GM21423 (cell line): Measurements from ENCODE around the gene OTOP2.
"Not testable (repeated sequence)": the region's sequence is repeated elsewhere in the genome, so short reads cannot be mapped to it uniquely, and the experiment has no call there.

Experiments
- ATAC-seq: cut with Tn5 transposase; IDR thresholded peaks from one replicate; pipeline ENCODE4 v1.9.1; 2021; ENCODE audit warnings: mild to moderate bottlenecking, moderate library complexity; ENCODE audit not compliant: unreplicated experiment

OTOP2 gene

DNA sequence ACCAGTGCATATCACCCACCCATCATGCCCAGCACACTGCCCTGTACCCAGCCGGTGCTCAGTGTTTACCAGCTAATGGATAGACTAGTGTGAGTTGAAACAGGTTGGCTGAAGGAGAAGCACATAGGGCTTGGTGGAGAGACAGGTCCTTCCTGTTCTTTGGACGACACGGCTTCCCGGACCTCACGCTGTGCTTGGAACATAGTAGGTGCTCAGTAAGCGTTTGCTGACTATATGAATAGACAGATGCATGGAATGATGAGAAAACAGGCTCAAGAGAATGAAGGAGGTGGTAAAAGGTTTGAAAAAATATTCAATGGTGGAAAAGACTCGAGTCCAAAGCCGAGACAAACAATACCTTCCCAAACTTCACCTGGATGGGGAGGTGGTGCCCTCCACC lies 23.9 kb upstream of the OTOP2 start:
- ATAC-seq: no peak

DNA sequence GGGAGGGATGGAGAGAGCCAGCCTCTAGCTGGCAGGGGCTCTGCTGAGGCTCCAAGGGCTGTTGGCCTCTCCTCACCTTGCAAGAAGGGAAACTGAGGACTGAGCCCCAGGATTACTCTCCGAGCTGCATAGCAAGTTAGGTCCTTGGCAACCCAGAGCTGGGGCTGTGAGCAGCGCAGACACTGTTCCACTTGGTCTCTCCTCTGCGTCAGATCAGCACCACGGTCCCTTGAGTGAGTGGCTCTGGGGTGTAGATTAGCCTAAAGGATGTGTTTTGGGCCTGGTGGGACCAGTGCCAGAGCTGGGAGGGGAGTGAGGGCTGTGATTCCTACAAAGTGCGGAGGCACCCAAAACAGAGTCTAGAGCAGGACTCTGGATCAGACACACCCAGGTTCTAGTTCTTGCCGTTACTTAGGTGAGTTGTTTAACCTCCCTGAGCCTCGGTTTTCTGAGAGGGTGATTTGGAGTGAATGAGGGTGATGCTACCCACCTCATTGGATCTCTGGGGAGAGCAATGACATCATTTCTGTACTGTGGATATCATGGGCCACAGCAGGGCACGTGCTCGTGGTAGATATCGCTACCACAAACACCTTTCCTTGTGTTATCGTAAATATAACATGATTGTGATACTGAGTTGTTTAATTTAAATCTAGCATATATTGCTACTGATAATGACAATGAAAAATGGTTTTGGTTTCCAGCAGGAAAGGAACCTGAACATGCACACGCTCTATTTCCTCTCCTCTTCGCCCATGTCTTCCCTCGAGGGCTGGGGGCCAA lies 22.5 kb upstream of the OTOP2 start:
- no peak for ATAC-seq

DNA sequence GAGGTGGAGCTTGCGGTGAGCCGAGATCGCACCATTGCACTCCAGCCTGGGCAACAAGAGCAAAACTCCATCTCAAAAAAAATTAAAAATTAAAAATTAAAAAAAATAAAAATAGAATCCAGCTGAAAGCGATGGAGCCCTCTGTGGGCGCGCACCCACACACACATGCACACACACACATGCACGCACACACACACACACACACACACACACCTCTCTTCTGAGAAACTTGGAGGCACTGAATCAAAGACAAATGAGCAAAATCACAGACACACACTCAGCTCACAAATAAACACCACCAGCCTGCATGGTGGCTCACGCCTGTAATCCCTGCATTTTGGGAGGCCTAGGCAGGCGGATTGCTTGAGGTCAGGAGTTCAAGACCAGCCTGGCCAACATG lies 21.0 kb upstream of the OTOP2 start:
- ATAC-seq: no peak

DNA sequence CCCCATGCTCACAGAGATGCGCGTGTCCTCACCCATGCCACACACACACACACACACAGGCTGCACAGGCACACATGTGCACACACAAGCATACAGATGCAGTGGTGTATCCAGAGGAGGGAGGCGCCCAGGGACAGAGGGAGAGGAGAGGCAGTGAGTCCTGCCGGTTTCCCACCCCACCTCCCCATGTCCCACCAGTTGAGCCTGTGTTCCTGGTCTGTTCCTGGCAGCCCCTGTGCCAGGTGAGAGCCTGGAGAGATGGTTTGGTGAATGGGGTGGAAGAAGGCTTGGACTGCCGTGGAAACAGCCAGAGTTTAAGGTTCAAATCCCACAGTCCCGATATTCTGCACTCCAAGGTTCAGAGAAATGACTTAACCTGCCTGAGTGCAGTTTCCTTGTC lies 20.4 kb upstream of the OTOP2 start:
- no peak for ATAC-seq

DNA sequence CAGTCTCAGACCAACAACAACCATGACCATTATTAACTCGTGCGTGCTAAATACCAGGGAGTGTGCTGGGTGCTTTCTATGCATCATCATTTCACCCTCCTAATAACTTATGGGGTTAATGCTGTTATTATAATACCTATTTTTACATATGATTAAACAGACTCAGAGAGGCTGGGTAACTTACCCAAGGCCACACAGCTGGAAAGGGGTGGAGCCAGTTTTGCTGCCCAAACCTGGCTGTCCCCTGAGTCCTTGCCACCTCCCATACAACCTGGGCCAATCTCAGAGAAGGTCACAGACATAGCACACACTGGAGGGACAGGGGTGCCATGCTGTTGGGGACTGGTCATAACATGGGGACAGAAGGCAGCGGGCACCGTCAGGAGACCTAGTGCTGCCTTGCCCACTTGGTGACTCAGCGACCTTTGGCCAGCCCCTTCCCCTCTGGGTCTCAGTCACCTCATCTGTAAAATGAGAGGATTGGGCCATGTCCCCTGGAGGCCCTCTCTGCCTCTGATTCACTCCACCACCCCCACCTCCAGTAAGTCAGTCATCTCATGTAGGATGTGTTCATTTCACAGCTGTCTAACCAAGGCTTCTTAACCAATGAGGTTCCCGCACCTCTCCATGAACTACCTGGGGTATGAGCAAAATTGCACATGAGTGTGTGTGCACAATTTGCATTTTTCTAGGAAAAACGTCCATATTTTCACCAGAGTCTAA lies 19.2 kb upstream of the OTOP2 start:
- ATAC-seq: no peak

DNA sequence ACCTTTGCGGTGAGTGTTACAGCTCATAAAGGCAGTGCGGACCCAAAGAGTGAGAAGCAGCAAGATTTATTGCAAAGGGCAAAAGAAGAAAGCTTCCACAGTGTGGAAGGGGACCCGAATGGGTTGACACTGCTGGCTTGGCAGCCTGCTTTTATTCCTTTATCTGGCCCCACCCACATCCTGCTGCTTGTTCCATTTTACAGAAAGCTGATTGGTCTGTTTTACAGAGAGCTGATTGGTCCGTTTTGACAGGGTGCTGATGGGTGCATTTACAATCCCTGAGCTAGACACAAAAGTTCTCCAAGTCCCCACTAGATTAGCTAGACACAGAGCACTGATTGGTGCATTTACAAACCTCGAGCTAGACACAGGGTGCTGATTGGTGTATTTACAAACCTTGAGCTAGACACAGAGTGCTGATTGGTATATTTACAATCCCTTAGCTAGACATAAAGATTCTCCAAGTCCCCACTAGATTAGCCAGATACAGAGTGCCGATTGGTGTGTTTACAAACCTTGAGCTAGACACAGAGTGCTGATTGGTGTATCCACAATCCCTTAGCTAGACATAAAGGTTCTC lies 17.8 kb upstream of the OTOP2 start:
- ATAC-seq: not testable (repeated sequence)

DNA sequence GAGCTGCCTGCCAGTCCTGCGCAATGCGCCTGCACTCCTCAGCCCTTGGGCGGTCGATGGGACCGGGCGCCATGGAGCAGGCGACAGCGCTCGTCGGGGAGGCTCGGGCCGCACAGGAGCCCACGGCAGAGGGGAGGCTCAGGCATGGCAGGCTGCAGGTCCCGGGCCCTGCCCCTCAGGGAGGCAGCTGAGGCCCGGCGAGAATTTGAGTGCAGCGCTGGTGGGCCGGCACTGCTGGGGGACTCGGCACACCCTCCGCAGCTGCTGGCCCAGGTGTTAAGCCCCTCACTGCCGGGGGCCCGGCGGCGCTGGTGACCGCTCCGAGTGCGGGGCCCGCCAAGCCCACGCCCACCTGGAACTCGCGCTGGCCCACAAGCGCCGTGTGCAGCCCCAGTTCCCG lies 17.1 kb upstream of the OTOP2 start:
- no peak for ATAC-seq

DNA sequence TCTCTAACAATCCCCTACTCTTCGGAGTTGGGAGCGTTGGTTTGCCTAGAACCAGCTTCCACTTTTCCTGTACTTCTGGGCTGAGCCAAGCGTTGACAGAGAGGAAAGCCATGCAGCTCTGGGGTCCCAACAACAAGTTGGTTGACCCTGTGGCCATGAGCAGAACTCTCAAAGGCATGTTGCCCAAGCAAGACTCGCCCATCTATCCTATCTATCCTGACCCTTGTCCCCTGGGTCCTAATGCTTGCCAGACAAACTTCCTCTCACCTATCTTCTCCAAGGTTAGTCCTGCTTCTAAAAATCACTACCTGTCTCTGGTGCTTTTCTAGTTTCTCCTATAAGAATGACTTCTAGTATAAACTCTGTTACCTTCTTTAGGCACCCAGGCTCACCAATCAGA lies 15.0 kb upstream of the OTOP2 start:
- ATAC-seq: not testable (repeated sequence)

DNA sequence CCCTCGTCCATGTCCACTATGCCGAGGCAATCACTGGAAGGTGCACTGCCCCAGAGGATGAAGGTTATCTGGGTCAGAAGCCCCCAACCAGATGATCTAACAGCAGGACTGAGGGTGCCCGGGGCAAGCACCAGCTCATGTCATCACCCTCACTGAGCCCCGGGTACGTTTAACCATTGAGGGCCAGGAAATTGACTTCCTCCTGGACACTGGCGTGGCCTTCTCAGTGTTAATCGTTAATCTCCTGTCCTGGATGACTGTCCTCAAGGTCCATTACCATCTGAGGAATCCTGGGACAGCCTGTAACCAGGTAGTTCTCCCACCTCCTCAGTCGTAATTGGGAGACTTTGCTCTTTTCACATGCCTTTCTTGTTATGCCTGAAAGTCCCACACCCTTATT lies 12.7 kb upstream of the OTOP2 start:
- not testable (repeated sequence) for ATAC-seq

DNA sequence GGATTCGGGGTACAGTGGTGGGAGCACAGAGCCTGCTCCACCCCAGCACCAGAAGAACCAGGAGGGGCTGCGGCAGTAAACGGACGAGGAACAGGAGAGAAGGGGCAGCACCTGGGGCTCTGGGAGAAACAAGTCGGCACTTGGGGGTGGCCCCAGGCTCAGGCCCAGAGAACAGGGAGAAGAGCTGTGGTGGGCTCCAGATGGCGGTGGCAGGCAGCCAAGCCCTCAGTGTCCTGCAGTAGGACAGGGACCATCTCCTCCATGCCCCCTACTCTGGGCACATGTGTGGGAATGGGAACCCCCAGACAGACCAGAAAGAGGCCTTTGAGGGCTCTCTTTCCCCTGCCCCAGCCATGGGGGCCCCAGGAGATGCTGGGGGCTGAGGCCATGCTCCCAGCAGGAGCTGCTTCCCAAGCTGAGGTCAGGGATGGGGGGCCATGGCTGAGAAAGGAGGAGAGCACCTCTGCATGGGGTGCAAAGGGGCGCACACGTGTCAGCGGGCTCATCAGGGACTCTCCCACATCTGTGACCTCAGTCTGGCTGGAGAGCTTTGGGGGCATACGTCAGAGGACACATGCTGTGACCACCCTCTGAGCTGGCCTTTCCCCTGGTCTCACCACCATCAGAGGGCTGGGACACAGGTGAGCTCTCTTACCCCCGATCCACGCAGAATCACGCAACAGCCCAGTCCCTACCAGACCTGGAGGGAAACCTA lies 7.8 kb upstream of the OTOP2 start:
- ATAC-seq: no peak

DNA sequence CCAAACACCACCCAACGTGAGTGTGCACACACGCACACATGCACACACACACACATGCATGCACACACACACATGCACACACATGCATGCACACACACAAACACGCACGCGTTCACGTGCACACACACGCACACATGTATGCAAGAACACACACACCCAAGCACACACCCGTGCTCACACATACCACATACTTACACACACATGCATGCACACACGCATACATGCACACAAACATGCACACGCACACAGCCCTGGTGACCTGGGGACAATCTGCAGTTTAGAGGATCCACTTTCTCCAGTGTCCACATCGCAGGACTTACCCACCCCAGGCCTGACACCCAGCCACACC lies 7.2 kb upstream of the OTOP2 start:
- ATAC-seq: no peak

DNA sequence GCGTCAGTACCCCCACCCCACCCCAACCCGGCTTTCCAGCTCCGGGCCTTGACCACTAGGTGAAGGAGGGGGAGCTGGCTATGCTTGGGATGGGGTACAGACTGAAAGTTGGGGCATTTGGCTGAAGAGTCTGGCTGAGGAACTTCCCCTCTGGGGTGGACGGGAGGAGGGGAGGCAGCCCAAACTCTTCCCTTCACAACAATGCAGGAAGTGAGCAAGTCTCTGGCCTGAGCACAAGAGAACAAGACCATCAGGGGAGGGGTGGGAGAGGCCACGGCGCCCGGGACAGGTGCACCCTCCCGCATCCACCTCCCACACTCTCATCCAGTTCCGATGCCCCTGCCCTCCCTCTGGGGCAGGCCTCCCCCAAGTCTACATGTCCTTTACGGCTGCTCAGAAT lies 6.6 kb upstream of the OTOP2 start:
- no peak for ATAC-seq

DNA sequence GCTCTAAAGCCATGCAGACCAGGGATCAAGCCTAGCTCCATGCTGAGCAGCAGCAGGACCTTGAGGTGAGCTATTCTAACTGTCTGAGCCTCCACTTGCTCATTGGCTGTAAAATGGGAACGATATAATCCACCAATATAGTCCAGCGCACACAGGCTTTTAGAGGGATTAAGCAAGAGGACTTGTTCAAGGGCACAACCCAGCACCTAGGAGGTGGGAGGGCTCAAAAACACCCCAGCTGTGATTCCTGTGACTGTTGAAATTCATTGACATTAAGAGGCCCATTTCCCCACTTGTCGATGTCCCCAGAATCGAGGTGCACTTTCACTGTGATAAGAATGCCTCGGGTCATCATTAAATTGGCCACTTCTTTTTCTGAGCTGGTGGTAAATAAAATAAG lies 5.2 kb upstream of the OTOP2 start:
- ATAC-seq: no peak

DNA sequence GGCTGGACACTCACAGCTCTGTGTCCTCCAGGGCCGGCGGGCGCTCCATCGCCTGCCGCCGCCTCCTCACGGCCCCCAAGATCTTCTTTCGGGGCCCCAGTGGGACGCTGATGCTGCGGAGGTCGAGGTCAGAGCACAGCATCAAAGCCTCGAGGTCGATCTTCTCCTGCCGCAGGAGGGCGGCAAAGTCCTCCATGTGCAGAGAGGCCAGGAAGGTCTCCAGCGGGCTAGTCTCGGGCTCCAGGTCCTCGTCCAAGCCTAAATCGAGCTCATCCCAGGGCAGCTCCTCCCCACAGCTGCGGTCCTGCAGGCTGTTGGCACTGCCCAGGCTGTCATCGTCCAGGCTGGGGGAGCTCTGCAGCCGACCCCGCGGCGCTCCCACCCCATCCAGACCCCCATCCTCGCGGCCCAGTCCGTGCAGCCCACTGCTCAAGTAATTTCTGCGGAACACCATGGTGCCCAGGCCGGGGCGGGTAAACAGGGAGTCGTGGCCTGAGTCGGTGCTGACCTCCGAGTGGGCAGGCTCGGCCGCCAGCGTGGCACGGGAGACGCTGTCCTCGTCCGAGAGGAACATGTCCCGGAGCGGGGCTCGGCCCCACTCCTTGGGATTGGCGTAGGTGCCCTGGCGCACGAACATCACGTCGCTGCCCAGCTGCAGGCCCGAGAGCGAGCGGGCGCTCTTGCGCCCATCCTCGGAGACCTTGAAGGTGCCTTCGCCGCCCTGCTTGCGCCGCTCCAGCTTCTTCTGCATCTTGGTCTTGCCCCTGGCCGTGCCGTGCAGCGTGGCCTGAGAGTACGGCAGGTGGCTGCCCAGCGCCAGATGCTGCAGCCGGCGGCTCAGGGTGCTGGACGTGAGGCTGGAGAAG lies 4.4 kb upstream of the OTOP2 start:
- ATAC-seq: no peak

DNA sequence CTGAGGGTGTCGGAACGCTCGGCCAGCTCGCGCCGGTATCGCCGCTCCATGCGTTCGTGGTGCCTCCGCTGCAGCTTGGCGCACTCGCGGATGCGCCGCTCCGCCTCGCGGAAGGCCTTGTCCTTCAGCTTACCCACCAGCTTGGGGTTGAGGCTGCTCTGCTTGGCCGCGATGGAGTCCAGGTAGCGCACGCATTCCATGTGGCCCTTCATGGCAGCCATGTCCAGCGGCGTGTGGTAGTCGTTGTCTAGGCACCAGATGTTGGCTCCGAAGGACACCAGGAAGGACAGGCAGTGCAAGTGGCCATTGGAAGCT lies 3.8 kb upstream of the OTOP2 start:
- ATAC-seq: no peak

DNA sequence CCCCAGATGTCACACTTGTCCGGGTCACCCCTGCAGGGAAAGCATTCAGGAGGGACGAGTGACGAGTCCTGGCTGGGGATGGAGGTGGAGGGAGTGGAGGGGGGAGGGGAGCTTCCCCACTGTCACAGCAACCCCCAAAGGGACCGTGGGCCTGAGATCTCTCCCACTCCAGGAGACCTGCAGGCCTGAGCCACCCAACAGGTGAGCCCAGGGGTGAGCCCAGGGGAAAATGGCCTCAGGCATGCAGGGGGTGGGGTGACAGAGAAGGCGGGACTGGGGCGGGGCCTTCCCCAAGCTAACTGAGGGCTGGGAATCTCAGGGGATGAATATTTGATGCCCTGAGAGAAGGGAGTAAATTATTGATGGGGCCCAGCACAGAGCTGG lies 3.4 kb upstream of the OTOP2 start:
- ATAC-seq: no peak

DNA sequence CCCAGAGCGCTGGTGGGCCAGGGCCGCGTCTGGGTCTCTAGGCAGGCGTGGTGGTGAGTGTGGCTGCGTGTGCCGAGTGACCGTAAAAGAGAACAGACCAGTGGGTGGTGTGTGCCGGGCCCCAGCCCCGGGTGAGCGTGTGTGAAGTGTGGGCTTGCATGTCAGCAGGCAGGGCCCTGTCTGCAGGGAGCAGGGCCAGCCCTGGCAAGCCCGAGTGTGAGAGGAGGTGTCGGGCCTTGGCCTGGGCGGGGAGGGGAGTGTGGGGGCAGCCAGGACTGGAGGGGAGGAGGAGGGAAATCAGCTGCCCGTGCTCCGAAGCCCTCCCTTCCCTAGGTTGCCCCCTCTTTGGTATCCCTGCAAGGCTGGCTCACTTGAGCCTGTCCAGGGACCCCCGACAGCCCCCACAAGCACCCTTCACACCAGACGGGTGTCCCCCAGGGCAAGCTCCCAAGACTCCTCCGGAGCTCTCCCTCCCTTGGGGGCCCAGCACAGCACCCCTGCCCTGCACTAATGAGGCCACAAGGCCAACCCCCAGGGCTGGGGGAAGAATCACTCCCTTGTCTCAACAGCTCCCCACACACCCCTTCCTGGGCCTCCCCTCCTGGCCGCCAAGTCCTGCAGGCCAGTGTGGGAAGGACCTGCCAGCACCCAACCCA lies 2.9 kb upstream of the OTOP2 start:
- no peak for ATAC-seq

DNA sequence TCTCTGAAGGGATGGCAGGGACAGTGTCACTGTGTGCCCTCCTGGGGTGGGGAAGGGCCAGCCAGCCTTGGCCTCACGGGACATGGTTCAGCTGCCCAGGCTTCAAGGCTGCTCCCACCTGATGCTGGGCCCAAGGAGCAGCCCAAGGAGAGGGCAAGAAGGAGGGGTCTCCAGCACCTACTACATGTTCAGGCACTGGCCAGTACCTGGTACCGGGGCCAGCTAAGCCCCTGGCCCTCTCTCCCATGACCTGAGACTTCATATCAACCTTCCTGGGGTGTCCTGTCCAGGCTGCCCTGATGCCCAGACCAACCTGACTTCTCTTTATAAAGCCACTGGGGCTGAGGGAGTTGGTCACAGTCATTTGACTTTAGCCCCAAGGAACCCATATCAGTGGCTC lies 2.3 kb upstream of the OTOP2 start:
- no peak for ATAC-seq

DNA sequence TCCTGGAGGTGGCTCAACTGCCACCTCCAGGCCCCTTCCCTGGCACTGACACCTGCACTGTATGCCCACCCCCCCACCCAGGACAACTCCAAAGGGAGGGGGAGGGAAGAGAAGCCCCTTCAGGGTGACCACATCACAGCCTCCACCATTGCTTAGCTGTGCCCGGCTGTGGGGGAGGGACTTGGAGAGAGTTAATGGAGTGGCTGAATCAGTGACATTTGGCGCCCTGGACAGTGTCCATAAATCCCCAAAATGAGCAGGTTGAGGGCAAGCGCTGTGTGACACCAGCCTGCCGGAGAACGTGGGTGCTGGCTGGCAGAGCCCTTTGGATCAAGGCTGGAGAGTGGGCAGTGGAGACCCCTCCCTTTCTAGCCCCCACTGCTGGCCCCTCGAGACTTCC lies 1.9 kb upstream of the OTOP2 start:
- ATAC-seq: no peak

DNA sequence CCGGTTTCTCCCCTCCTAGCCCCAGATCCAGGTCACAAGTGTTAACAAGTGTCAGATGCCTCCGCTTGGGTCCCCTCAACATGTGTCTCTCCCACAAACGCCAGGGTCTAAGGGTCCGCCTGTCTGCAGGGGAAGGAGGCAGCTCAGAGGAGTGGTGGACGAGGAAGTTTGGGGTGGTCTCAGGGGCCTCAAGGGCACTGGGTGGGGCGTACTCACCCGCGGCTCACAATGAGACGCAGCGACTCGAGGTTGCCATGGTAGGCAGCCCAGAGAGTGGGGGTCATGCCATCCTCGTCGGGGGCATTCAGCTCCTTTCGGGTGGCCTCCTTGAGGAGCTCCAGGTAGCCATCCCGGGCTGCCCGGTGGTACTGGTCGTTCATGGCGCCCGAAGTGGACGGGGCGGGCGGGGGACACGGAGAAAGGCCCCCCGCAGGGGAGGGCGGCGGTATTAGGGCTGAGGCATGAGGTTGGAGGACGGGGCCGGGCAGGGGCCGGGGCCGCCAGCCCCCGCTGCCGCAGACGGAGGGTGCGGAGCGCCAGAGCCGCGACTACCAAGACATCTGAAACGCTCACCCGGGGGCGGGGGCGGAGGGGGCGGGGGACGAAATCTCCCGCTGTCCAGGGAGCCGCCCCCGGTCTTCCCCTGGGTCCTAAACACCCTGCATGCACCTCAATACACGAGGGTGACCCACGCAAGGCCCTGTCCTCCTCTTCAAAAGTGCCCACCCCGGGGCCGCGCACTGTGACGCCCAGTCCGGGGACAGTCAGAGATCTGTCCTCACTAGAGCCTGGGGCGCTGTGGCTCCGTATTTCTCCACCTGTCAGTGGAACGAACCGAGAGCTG lies 1.2 kb upstream of the OTOP2 start, which contains the start of gene USH1G:
TSS of gene USH1G (minus strand) at position 562 of the 844 bp plus-strand sequence. CDS start at position 380, 182 bp downstream.
- ATAC-seq: no peak
